Stimulated activated memory B cell treated with anti-CD40 and anti-IgM and Interleukin-4, amounts not matched to agents 10 μg/mL and 1 μg/mL and 100 μg/mL, for 72 hours (primary cell): Measurements from ENCODE around the gene NCAN.
"Not testable (repeated sequence)": the region's sequence is repeated elsewhere in the genome, so short reads cannot be mapped to it uniquely, and the experiment has no call there.

Experiments used
- ATAC-seq: fragments of 150-1000 bp; cut with Tn5 transposase; 2 replicates; pipeline ENCODE4 v1.10.0; 2021
- H3K27ac Mint-ChIP-seq: one replicate; pipeline ENCODE4 v1.8.0; 2022; ENCODE audit warnings: mild to moderate bottlenecking, mixed read lengths
- H3K27me3 Mint-ChIP-seq: one replicate; pipeline ENCODE4 v1.8.0; 2022; ENCODE audit warnings: mixed read lengths
- H3K36me3 Mint-ChIP-seq: one replicate; pipeline ENCODE4 v1.8.0; 2022; ENCODE audit warnings: mixed read lengths
- H3K4me1 Mint-ChIP-seq: one replicate; pipeline ENCODE4 v1.8.0; 2022; ENCODE audit warnings: mixed read lengths
- H3K4me3 Mint-ChIP-seq: one replicate; pipeline ENCODE4 v1.8.0; 2022; ENCODE audit warnings: mild to moderate bottlenecking, moderate library complexity, mixed read lengths
- H3K9me3 Mint-ChIP-seq: one replicate; pipeline ENCODE4 v1.8.0; 2022; ENCODE audit warnings: mixed read lengths

Gene NCAN

DNA sequence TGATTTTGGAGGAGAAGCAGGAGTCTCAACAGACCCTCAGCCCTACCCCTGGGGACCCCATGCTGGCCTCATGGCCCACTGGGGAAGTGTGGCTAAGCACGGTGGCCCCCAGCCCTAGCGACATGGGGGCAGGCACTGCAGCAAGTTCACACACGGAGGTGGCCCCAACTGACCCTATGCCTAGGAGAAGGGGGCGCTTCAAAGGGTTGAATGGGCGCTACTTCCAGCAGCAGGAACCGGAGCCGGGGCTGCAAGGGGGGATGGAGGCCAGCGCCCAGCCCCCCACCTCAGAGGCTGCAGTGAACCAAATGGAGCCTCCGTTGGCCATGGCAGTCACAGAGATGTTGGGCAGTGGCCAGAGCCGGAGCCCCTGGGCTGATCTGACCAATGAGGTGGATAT, 14.9 kb downstream of the NCAN start:
- peaks cover 14% of the 10 kb centered on the region for H3K4me1 Mint-ChIP-seq
- H3K27ac Mint-ChIP-seq: no peak overlapping the region
- no peak overlapping the region for H3K4me3 Mint-ChIP-seq
- no peaks in the 10 kb centered on the region for H3K9me3 Mint-ChIP-seq
- ATAC-seq: no peak
- peaks cover 60% of the 10 kb centered on the region for H3K27me3 Mint-ChIP-seq
- no peaks in the 10 kb centered on the region for H3K36me3 Mint-ChIP-seq

DNA sequence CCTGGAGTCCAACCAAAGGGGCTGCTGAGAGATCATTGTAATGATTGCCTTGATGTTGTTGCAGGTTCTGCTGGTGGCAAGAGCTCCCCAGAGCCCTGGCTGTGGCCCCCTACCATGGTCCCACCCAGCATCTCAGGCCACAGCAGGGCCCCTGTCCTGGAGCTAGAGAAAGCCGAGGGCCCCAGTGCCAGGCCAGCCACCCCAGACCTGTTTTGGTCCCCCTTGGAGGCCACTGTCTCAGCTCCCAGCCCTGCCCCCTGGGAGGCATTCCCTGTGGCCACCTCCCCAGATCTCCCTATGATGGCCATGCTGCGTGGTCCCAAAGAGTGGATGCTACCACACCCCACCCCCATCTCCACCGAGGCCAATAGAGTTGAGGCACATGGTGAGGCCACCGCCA, 15.5 kb downstream of the NCAN start:
- Mint-ChIP-seq H3K36me3 (no peaks in the 10 kb centered on the region), H3K4me1 (peaks cover 14% of the 10 kb centered on the region), H3K27me3 (peaks cover 66% of the 10 kb centered on the region), H3K4me3 (no peak overlapping the region), H3K9me3 (no peaks in the 10 kb centered on the region), H3K27ac (no peak overlapping the region)
- ATAC-seq: no peak

DNA sequence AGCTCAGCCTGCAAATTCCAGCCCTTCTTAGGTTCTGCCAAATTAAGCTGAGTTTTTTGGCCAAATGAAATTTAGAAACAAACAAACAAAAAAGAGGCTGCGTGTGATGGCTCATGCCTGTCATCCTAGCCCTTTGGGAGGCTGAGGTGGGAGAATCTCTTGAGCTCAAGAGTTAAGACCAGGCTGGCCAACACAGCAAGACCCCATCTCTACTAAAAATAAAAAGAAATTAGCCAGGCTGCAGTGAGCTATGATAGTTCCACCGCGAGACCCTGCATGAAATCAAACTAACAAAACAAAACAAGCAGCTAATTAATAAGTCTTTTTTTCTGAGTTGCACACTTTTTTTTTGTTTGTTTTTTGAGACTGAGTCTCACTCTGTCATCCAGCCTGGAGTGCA, 17.9 kb downstream of the NCAN start:
- ATAC-seq: no peak
- Mint-ChIP-seq H3K9me3 (peaks cover 3% of the 10 kb centered on the region), H3K27ac (no peak overlapping the region), H3K4me1 (peaks cover 9% of the 10 kb centered on the region), H3K36me3 (peaks cover 5% of the 10 kb centered on the region), H3K4me3 (no peak overlapping the region), H3K27me3 (peaks cover 67% of the 10 kb centered on the region)

DNA sequence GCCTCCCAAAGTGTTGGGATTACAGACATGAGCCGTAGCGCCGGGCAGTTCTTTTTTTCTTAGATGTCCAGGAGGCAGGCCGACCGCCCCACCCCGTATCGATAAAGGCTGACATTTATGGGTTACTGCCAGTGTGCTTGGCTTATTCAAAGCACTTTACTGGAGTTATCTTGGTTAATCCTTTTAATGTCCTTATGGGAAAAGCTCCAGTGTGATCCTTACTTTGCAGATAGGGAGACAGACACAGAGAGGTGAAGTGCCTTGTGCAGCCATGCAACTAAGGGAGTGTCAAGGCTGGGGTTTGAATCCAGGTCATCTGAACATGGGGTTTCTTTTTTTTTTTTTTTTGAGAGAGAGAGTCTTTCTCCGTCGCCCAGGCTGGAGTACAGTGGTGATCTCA, 19.2 kb downstream of the NCAN start:
- no peak overlapping the region for H3K27ac Mint-ChIP-seq

DNA sequence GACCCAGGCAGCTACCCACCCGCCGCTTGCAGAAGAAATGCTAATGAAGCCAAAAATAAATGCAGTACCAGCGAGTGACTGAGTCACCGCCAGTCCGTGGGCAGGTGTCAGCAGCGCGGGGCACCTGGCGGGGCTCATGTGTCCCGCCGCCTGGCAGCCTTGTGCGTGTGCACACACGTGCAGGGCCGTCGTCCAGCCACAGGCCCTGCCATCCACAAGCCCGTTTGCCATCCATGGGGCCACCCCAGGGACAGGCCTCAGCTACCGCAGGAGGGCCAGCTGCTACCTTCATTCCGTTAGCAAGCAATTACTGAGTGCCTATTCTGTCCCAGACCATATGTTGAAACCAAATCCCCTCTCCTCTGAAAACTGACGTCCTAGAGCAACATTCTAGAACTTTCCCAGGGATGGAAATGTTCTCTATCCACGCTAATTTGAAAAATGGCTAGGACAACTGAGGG, 20.5 kb downstream of the NCAN start:
- no peaks in the 10 kb centered on the region for H3K4me1 Mint-ChIP-seq
- ATAC-seq: no peak
- H3K27ac Mint-ChIP-seq: no peak overlapping the region
- H3K27me3 Mint-ChIP-seq: peaks cover 42% of the 10 kb centered on the region
- peaks cover 5% of the 10 kb centered on the region for H3K36me3 Mint-ChIP-seq
- peaks cover 6% of the 10 kb centered on the region for H3K9me3 Mint-ChIP-seq
- H3K4me3 Mint-ChIP-seq: no peak overlapping the region

More for the DNA sequence above, 19.2 kb downstream of the NCAN start:
- peaks cover 3% of the 10 kb centered on the region for H3K9me3 Mint-ChIP-seq
- ATAC-seq: no peak
- H3K36me3 Mint-ChIP-seq: peaks cover 5% of the 10 kb centered on the region
- H3K27me3 Mint-ChIP-seq: peaks cover 55% of the 10 kb centered on the region
- no peak overlapping the region for H3K4me3 Mint-ChIP-seq
- no peaks in the 10 kb centered on the region for H3K4me1 Mint-ChIP-seq

DNA sequence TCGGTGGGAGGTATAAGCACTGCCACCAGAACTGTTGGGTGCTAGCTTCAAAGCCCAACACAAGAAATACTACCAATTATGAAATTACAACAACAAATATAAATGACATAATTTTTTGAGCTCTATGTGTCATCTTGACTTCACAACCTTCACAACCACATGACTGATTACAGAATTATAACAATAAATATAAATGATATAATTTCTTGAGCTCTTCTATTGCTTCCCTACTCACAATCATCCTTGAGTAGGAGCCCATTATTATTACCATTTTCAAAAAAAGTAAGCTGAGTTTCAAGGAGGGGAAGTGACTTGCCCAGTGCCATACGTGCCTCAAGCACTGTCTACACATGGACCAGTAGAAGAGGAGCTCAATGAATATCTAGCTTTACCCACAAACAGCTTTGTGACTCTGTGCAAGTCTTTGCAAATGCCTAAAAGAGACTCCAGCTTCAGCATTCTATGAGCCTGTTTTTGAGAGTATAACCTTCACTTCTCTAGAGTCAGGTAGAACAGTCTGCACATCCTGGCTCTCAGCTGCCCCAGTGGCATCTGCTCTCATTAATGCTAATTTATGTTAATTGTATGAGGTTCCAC, 22.6 kb downstream of the NCAN start:
- Mint-ChIP-seq H3K36me3 (peaks cover 5% of the 10 kb centered on the region), H3K4me1 (no peaks in the 10 kb centered on the region), H3K9me3 (peaks cover 6% of the 10 kb centered on the region), H3K27me3 (peaks cover 42% of the 10 kb centered on the region), H3K4me3 (no peak overlapping the region), H3K27ac (no peak overlapping the region)
- ATAC-seq: no peak

DNA sequence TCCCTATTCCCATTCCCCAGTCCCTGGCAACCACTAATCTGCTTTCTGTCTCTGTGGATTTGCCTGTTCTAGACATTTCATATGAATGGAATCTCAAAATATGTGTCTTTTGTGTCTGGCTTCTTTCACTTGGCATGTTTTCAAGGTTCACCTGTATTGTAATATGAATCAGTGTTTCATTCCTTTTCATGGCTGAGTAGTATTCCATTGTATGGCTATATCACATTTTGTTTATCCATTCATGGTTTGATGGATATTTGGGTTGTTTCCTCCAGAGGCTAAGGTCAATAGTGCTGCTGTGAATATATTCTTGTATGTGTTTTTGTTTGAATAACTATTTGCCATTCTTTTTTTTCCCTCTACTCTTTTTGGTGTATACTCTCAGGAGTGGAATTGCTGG, 24.4 kb downstream of the NCAN start:
- Mint-ChIP-seq H3K27me3 (peaks cover 57% of the 10 kb centered on the region), H3K27ac (no peak overlapping the region), H3K4me3 (no peak overlapping the region), H3K36me3 (peaks cover 5% of the 10 kb centered on the region), H3K4me1 (no peaks in the 10 kb centered on the region), H3K9me3 (peaks cover 10% of the 10 kb centered on the region)
- no peak for ATAC-seq

DNA sequence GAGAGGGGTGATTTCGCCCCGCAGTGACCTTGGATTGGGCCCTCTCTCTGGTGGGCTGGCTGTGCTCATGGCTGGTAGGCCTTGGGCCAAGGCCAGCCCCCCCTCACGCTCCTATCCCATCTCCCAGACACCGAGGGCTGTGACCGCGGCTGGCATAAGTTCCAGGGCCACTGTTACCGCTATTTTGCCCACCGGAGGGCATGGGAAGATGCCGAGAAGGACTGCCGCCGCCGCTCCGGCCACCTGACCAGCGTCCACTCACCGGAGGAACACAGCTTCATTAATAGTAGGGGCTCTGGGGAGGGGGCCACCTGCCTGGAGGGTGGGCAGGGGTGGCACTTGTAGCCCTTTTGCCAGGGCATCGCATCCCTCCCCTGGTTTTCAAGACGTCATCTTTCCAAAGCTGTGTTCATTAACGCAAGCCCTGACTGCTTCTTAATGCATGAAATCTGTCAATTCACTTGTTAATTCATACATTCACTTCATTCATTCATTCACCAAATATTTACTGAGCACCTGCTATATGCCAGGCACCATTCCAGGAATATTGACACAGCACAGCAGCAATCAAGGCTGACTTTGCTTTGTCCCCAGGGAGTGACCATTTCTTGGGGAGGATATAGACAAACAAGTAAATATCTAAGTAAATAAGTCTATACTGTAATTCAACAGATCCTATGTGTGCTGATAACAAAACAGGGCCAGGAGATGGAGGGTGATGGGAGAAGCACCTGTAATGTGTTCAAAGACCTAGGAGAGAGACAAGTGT, 26.6 kb downstream of the NCAN start:
- no peak for ATAC-seq
- peaks cover 55% of the 10 kb centered on the region for H3K27me3 Mint-ChIP-seq
- peaks cover 3% of the 10 kb centered on the region for H3K36me3 Mint-ChIP-seq
- H3K4me1 Mint-ChIP-seq: no peaks in the 10 kb centered on the region
- H3K9me3 Mint-ChIP-seq: peaks cover 8% of the 10 kb centered on the region
- H3K27ac Mint-ChIP-seq: no peak overlapping the region
- H3K4me3 Mint-ChIP-seq: no peak overlapping the region

DNA sequence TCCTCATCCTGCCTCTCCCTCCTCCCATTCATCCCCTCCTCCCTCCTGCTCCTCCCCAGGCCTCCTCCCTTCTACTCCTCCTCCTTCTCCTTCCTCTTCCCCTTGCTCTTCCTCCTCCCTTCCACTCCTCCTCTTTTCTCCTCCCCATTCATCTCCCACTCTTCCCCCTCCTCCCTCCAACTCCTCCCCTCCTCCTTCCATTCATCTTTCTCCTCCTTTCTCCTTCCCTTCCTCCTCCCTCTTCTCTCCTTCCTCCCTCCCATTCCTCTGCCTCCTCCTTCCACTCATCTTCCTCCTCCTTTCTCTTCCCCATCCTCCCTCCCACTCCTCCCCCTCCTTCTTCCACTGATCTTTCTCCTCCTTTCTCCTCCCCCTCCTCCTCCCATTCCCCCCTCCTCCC, 27.9 kb downstream of the NCAN start:
- no peaks in the 10 kb centered on the region for H3K36me3 Mint-ChIP-seq
- H3K9me3 Mint-ChIP-seq: peaks cover 7% of the 10 kb centered on the region
- peaks cover 63% of the 10 kb centered on the region for H3K27me3 Mint-ChIP-seq
- H3K4me1 Mint-ChIP-seq: no peaks in the 10 kb centered on the region
- no peak for ATAC-seq
- H3K27ac Mint-ChIP-seq: no peak overlapping the region
- no peak overlapping the region for H3K4me3 Mint-ChIP-seq

DNA sequence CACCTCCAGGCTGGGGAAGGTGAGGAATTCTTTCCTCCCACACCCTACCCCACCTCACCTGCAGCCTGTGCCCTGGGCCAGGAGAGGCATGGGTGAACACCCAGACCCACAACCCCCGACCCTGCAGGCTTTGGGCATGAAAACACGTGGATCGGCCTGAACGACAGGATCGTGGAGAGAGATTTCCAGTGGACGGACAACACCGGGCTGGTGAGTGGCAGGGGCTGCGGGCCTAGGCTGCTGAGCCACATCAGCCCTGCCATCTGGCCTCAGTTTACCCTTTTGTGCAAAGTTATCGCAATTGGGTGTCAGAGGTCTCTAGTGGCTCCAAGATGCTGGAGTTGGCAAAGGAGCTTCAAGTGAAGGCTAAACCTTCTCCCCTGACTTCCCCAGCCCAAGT, 28.7 kb downstream of the NCAN start:
- peaks cover 7% of the 10 kb centered on the region for H3K9me3 Mint-ChIP-seq

DNA sequence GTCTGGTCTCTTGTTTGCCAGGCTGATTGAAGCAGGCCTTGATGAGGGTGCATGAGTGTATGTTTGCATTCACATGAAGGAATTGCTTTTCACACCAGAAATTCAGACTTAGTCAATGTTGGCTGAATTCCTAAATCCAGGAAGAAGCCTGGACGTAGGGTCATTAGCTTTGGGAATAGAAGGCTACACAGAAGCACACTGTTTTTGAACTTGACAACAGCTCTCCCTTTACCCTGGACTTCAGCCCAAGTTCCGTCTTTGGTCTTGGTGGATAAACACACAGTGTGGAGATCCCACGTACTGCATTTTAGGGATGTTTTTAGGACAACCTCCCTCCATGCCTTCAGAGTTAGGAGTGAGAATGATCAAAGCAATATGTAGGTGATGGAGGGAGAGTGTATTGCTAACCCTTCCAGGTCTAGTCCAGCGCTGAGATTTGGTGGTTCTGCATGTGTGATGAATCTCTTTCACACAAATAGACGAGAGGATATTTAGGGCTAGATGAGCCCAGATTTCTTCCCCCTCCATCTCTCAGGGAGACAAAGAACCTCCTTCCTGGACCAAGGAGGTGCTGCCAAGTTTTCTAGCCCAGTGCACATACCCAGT, 38.5 kb downstream of the NCAN start:
- Mint-ChIP-seq H3K4me1 (no peaks in the 10 kb centered on the region), H3K27ac (no peak overlapping the region), H3K4me3 (no peak overlapping the region), H3K27me3 (peaks cover 60% of the 10 kb centered on the region), H3K9me3 (no peaks in the 10 kb centered on the region), H3K36me3 (no peaks in the 10 kb centered on the region)
- ATAC-seq: no peak

More for the DNA sequence above, 28.7 kb downstream of the NCAN start:
- Mint-ChIP-seq H3K4me3 (no peak overlapping the region), H3K4me1 (no peaks in the 10 kb centered on the region), H3K27ac (no peak overlapping the region), H3K36me3 (no peaks in the 10 kb centered on the region), H3K27me3 (peaks cover 66% of the 10 kb centered on the region)
- ATAC-seq: no peak

DNA sequence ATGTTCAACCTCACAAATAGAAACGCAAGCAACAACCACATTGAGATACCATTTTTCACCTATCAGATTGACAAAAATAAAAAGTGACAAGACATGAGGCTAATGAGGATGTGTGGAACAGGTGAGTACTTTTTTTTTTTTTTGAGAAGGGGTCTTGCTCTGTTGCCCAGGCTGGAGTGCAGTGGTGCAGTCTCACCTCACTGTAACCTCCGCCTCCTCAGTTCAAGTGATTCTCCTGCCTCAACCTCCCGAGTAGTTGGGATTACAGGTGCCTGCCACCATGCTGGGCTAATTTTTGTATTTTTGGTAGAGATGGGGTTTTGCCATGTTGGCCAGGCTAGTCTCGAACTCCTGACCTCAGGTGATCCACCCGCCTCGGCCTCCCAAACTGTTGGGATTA, 41.7 kb downstream of the NCAN start:
- not testable (repeated sequence) for H3K4me3 Mint-ChIP-seq, H3K27ac Mint-ChIP-seq, ATAC-seq, H3K9me3 Mint-ChIP-seq, H3K36me3 Mint-ChIP-seq, H3K4me1 Mint-ChIP-seq
- H3K27me3 Mint-ChIP-seq: peaks cover 79% of the 10 kb centered on the region

DNA sequence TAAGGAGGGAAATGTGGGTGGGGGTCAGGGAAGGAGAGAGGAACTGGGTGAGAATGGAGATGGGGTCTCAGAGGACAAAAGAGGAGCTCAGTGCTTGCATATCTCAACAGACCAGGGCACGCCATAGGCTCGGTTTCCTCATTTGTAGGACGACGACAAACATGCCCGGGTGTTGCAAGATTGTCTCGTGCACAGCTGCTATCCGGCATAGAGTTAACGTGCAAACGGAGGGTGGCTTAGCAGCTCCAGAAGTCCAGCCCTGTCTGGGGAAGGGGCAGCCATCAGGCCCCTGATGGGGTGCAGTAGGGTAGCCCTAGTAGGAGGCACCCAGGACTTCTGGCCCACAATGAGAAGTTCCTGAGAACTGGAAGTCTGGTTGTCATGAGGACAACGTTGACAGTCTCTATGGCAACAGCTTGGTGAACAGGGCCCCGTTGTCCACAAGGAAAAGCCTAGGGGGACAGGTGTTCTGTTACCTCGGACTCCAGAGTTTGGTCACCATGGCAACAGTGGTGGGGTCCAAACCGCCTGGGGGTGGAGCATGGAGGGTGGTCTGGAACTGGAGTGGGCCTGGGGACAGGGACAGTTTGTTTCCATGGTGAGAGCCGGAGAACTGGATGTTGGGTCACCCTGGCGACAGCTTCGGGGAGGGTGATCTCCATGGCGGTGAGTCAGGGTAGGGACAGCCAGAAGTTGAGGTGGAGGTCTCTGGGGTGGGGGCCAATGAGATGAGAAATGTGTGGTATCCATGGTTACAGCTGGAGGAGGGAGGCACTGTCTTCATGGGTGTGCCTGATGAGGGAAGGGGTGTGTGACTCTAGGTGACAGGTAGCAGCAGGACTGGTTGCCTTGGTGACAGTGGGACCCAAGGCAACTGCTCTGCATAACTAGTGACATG, 44.6 kb downstream of the NCAN start:
- H3K9me3 Mint-ChIP-seq: no peaks in the 10 kb centered on the region
- H3K36me3 Mint-ChIP-seq: no peaks in the 10 kb centered on the region
- H3K4me1 Mint-ChIP-seq: no peaks in the 10 kb centered on the region
- no peak overlapping the region for H3K27ac Mint-ChIP-seq
- no peak for ATAC-seq
- peaks cover 66% of the 10 kb centered on the region for H3K27me3 Mint-ChIP-seq
- no peak overlapping the region for H3K4me3 Mint-ChIP-seq

DNA sequence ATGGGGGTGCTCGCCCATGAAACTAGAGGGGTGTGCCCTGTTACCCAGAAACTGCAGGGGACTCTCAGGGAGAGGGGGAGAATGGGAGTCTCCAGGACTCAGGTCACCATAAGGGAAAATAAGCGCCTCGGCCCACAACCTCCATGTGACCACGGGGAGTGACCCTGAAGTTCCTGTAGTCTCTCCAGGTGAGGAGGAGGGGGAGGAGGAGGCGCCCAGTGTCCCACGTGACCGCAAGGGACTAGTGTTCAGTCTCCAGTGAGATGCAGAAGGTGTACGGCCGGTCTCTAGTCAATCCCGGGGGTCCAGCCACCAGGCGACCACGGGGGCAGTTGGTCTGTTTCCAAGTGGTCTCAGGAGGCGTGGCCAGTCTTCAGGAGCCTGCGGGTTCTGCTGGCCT, 45.4 kb downstream of the NCAN start:
- Mint-ChIP-seq H3K27ac (no peak overlapping the region), H3K4me1 (peaks cover 6% of the 10 kb centered on the region), H3K4me3 (no peak overlapping the region), H3K36me3 (no peaks in the 10 kb centered on the region), H3K27me3 (peaks cover 65% of the 10 kb centered on the region), H3K9me3 (no peaks in the 10 kb centered on the region)
- no peak for ATAC-seq
